ENCODE results near the gene DENND1A.

Gene DENND1A

DNA sequence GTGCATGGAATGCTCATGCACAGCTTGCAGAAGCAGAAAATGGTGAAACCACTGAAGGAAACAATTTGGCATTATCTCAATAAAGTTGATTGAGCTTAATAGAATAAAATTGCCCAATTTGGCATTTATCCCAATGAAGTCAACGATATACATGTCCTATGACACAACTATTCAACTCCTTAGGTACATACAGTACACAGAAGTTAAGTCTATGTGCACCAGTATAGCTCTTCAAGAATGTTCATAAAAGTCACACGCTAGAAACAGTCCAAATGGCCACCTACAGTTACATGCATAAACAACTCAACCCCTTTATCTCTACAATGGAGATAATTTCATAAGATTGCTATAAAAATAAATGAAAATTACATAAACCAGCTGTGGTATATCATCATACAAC is 184.5 kb downstream of the DENND1A start:
- no peak for TF ChIP-seq GATA2 (IDR thresholded peaks at IDR 0.05; ENCODE audit: low read depth, low read length)

DNA sequence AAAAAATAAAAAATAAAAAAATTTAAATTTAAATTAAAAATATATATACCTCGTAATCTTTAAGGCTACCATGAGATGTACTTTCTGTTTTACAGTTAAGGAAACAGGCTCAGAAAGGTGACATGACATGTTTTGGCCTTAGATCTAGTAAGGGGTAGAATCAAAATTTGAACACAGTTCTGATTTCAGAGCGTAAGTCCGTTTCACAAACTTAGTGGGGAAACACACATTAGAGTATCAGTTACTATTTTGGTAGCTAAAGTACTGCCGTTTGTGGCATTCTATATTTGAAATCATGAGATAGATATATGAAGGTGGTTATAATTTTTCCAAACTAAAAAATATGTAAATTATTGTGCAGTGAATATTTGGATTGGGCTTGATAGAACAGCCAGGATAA is 186.2 kb downstream of the DENND1A start:
- TF ChIP-seq GATA2 (IDR thresholded peaks at IDR 0.05; ENCODE audit: low read depth, low read length), result no peak
- no peak for TF ChIP-seq GATA3 (IDR thresholded peaks at IDR 0.05; ENCODE audit: low read depth, low read length)

DNA sequence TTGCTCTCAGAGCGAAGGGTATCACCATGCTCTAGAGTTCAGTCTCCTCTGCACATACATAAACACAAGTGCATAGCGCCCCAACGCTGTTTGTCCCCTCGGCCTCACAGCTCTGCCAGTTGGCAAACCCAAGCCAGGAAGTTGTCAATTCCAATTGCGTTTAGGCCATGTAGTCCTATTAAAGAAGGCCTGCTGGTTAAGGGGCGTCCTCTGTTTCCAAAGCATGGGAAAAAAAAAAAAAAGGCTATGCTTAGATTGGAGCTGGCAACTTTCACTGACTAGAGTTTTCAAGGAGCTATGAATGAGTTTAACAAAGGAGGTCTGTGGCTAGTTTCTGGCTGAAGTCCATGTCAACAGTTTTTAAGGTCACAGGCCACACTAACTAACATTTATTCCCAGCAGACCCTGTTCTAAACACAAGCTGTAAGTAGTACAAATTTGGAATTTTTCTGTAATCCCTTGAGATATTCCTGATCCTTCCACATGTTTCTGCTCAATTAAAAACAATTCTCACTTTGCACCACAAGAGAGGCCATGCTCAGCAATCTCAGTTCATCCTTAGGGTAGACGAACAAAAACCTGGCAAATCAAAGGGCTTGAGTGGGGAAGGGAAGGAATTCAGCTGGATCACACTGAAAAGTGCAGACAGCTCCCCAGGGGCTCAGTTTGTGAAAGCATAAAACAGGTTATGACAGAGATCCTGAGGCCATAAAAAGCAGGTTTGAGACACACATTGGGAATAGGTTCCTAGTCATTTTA is 187.7 kb downstream of the DENND1A start:
- TF ChIP-seq GATA2 (IDR thresholded peaks at IDR 0.05; ENCODE audit: low read depth, low read length) (no peak), GATA3 (IDR thresholded peaks at IDR 0.05; ENCODE audit: low read depth, low read length) (no peak)

GRCh38 chr9:123741214-123741613 is 188.7 kb downstream of the DENND1A start:
- no peak for TF ChIP-seq GATA3 (IDR thresholded peaks at IDR 0.05; ENCODE audit: low read depth, low read length)
- no peak for TF ChIP-seq GATA2 (IDR thresholded peaks at IDR 0.05; ENCODE audit: low read depth, low read length)

DNA sequence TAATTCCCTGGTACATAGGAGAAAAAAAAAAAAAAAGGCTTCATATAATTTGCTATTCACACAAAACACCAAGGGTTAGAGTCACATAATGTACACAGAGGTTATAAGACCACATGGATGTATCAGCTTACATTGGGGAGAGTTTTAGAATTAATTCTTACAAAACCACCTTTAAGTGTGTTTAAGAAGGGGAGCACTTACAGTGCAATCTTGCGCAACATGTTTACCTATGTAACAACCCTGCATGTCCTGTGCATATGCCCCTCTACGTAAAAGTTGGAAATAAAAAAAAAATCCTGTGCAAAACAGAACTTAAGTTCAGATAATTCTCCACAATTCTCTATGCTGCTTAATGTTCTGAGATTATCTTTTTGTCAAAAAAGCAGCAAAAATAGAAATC is 190.0 kb downstream of the DENND1A start:
- TF ChIP-seq GATA2 (IDR thresholded peaks at IDR 0.05; ENCODE audit: low read depth, low read length) (no peak), GATA3 (IDR thresholded peaks at IDR 0.05; ENCODE audit: low read depth, low read length) (no peak)

DNA sequence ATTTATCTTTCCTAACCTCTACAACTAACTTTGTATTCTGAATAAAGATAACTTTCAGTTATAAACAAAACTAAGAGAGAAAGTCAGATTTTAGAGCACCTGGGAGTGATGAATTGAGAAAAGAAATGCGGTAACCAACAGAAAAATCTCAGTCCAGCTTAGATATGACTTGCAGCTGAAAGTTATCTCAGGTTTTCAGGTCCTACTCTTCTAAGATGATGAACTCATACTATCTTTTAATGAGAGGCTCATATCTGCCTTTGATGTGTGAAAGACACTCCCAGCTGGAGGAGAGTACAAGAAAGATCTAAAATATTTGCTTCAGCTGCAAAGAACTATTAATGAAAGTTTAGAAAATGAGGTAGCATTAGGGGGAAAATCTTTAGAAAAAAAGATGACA is 190.5 kb downstream of the DENND1A start:
- TF ChIP-seq GATA2 (IDR thresholded peaks at IDR 0.05; ENCODE audit: low read depth, low read length) (no peak), GATA3 (IDR thresholded peaks at IDR 0.05; ENCODE audit: low read depth, low read length) (no peak)

DNA sequence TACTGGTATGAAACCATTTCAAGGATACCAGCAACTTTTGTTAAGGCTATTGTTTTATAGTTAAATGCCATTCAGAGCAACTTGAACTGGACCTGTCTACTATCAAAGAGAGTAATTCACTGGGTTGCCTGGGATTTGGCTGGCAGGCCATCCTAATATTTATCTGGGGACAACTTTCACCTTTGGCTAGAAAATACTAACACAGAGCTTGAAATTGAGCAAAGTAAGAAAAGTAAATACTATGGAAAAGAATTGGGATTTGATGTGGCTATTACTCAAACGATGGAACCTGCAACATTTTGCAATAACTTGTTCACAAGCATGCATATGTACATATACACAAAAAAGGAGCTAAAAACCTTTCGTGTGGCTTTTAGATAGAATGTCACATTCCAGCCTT is 191.3 kb downstream of the DENND1A start:
- TF ChIP-seq GATA3 (IDR thresholded peaks at IDR 0.05; ENCODE audit: low read depth, low read length) (no peak), GATA2 (IDR thresholded peaks at IDR 0.05; ENCODE audit: low read depth, low read length) (no peak)

DNA sequence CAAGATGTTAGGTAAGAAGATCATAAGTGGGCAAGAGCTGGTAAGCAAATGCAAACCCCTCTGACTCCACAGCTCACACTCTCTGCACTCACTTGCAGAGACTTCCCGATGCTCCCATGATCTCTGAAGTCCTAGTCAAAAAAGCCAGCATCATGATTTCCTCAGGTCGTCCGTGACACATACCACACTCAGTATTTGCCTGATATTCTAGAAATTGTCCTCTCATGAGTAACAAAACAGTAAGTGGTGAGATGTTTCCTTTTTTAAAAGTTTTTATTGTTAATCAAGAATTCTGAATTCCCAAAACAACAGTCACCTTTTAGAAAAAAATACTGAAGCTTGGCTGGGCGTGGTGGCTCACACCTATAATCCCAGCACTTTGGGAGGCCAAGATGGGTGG is 194.6 kb downstream of the DENND1A start:
- no peak for TF ChIP-seq GATA2 (IDR thresholded peaks at IDR 0.05; ENCODE audit: low read depth, low read length)
- no peak for TF ChIP-seq GATA3 (IDR thresholded peaks at IDR 0.05; ENCODE audit: low read depth, low read length)

- TF ChIP-seq GATA3 (IDR thresholded peaks at IDR 0.05; ENCODE audit: low read depth, low read length) (no peak), GATA2 (IDR thresholded peaks at IDR 0.05; ENCODE audit: low read depth, low read length) (no peak)
These were observed 202.6 kb downstream of the DENND1A start for GRCh38 chr9:123727332-123727731.

DNA sequence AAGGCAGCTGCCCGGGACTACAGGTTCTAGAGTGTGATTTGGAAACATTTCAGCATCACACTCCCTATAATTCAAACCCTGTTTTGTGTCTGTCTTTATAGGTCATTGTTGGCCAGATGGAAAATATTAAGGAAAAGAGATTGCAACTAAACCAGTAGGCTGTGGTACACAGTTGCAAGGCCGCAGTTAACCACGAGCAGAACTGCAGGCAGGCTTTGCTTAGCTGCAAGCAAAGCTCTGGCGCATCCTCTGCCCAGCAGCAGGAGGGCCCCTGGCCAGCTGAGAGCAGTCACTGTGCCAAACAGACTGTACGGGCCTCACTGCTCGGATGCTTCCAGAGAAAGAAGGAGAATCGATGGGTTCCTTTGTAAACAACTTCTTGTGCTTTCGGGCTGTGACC is 204.5 kb downstream of the DENND1A start:
- TF ChIP-seq GATA2 (IDR thresholded peaks at IDR 0.05; ENCODE audit: low read depth, low read length) (no peak), GATA3 (IDR thresholded peaks at IDR 0.05; ENCODE audit: low read depth, low read length) (no peak)

- no peak for TF ChIP-seq GATA3 (IDR thresholded peaks at IDR 0.05; ENCODE audit: low read depth, low read length)
- no peak for TF ChIP-seq GATA2 (IDR thresholded peaks at IDR 0.05; ENCODE audit: low read depth, low read length)
These were observed 205.6 kb downstream of the DENND1A start for GRCh38 chr9:123724211-123724796.

GRCh38 chr9:123723135-123723875 is 206.6 kb downstream of the DENND1A start:
- no peak for TF ChIP-seq GATA3 (IDR thresholded peaks at IDR 0.05; ENCODE audit: low read depth, low read length)

DNA sequence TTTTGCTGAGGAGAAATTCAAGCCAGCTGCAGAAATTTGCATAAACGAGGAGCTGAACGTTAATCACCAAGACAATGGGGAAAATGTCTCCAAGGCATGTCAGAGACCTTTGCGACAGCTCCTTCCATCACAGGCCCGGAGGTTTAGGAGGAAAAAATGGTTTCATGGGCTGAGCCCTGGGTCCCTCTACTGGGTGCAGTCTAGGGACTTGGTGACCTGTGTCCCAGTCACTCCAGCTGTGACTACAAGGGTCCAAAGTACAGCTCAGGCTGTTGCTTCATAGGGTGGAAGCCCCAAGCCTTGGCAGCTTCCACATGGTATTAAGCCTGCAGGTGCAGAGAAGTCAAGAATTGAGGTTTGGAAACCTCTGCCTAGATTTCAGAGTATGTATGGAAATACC is 207.5 kb downstream of the DENND1A start:
- TF ChIP-seq GATA2 (IDR thresholded peaks at IDR 0.05; ENCODE audit: low read depth, low read length), result no peak
- TF ChIP-seq GATA3 (IDR thresholded peaks at IDR 0.05; ENCODE audit: low read depth, low read length), result no peak

GRCh38 chr9:123718188-123718587 is 211.7 kb downstream of the DENND1A start:
- TF ChIP-seq GATA2 (IDR thresholded peaks at IDR 0.05; ENCODE audit: low read depth, low read length) (no peak), GATA3 (IDR thresholded peaks at IDR 0.05; ENCODE audit: low read depth, low read length) (no peak)

Data from SH-SY5Y (cell line).